GM18517 (cell line): ENCODE results near the gene KRTAP10-12.
"Not testable (repeated sequence)": the region's sequence is repeated elsewhere in the genome, so short reads cannot be mapped to it uniquely, and the experiment has no call there.

ENCODE experiments used
- ATAC-seq: cut with Tn5 transposase; IDR thresholded peaks from one replicate; pipeline ENCODE4 v1.9.1; 2021; ENCODE audit warnings: mild to moderate bottlenecking, moderate library complexity; ENCODE audit not compliant: unreplicated experiment

Gene KRTAP10-12

GRCh38 chr21:44697172-44697810 lies at the start of gene KRTAP10-12:
Gene KRTAP10-12 (plus strand): TSS chr21:44697172. CDS start chr21:44697202, 30 bp downstream.
- ATAC-seq = not testable (repeated sequence)

GRCh38 chr21:44647222-44647552 lies 49.8 kb upstream of the KRTAP10-12 start:
- ATAC-seq = no peak

GRCh38 chr21:44648557-44649311 lies 48.2 kb upstream of the KRTAP10-12 start:
- no peak for ATAC-seq

GRCh38 chr21:44649521-44650100 lies 47.4 kb upstream of the KRTAP10-12 start:
- no peak for ATAC-seq

GRCh38 chr21:44650265-44650972 lies 46.6 kb upstream of the KRTAP10-12 start:
- no peak for ATAC-seq

- no peak for ATAC-seq
Observed at GRCh38 chr21:44650973-44651675, 45.8 kb upstream of the KRTAP10-12 start.

- no peak for ATAC-seq
Observed at GRCh38 chr21:44653123-44653522, 43.8 kb upstream of the KRTAP10-12 start.

GRCh38 chr21:44653656-44654575 lies 43.1 kb upstream of the KRTAP10-12 start:
- ATAC-seq = no peak

- ATAC-seq = no peak
Observed at GRCh38 chr21:44654576-44655175, 42.3 kb upstream of the KRTAP10-12 start, which contains the start of gene KRTAP12-4. Gene KRTAP12-4 (minus strand): TSS chr21:44654659. CDS start chr21:44654614, 45 bp downstream.

GRCh38 chr21:44656868-44657267 lies 40.1 kb upstream of the KRTAP10-12 start:
- ATAC-seq = no peak

GRCh38 chr21:44657635-44658540 lies 39.1 kb upstream of the KRTAP10-12 start, which contains the start of gene KRTAP12-3:
Gene KRTAP12-3 (plus strand): TSS chr21:44657932. CDS start chr21:44657980, 48 bp downstream.
- no peak for ATAC-seq

GRCh38 chr21:44658541-44658910 lies 38.4 kb upstream of the KRTAP10-12 start:
- ATAC-seq = no peak

GRCh38 chr21:44658913-44659595 lies 37.9 kb upstream of the KRTAP10-12 start:
- ATAC-seq = no peak

GRCh38 chr21:44661567-44661966 lies 35.4 kb upstream of the KRTAP10-12 start:
- not testable (repeated sequence) for ATAC-seq

- ATAC-seq = no peak
Observed at GRCh38 chr21:44664691-44665090, 32.3 kb upstream of the KRTAP10-12 start.

GRCh38 chr21:44666401-44667320 lies 30.3 kb upstream of the KRTAP10-12 start, which contains the start of gene KRTAP12-2:
Gene KRTAP12-2 (minus strand): TSS chr21:44666927. CDS start chr21:44666886, 41 bp downstream.
- ATAC-seq = no peak
